Stimulated activated memory B cell treated with anti-CD40 and anti-IgM and Interleukin-4, amounts not matched to agents 10 μg/mL and 1 μg/mL and 100 μg/mL, for 72 hours (primary cell): Measurements from ENCODE around the gene ANKH.
A peak's percentile ranks its signal among the peaks of the same experiment; 100 is the strongest.

Source experiments
- ATAC-seq: fragments of 150-1000 bp; cut with Tn5 transposase; 2 replicates; pipeline ENCODE4 v1.10.0; 2021
- H3K27ac Mint-ChIP-seq: one replicate; pipeline ENCODE4 v1.8.0; 2022; ENCODE audit warnings: mild to moderate bottlenecking, mixed read lengths
- H3K27me3 Mint-ChIP-seq: one replicate; pipeline ENCODE4 v1.8.0; 2022; ENCODE audit warnings: mixed read lengths
- H3K36me3 Mint-ChIP-seq: one replicate; pipeline ENCODE4 v1.8.0; 2022; ENCODE audit warnings: mixed read lengths
- H3K4me1 Mint-ChIP-seq: one replicate; pipeline ENCODE4 v1.8.0; 2022; ENCODE audit warnings: mixed read lengths
- H3K4me3 Mint-ChIP-seq: one replicate; pipeline ENCODE4 v1.8.0; 2022; ENCODE audit warnings: mild to moderate bottlenecking, moderate library complexity, mixed read lengths
- H3K9me3 Mint-ChIP-seq: one replicate; pipeline ENCODE4 v1.8.0; 2022; ENCODE audit warnings: mixed read lengths

The ANKH gene

DNA sequence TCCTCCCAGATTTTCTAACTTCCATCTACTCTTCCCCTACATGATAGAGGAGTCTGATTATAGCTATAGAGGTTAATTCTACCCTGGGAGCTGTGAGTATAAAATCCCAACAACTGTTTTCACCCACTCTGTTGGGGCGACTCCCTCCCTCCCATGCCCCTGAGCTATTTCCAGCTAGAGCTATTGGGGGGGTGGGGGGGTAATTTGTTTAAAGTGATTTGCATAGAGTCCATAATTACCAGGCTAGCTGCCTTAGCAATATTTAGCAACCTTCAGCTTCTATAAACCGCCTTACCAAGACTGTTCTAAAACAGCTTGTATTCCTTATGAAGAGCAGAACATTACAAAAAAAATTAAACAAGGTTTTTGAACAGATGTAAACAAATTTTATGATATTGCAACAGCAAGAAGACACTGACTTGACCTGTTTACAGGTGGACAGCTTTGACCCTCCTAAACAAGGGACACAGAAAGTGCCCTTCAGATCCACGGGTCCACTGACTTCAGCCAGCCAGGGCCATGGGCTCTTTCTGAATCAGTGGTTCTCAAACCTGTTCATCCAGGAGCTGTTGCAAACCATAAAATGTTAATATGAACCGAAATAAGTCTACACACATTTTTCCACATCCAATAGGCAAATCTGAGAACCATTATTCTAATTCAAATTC is 108.9 kb downstream of the ANKH start:
- Mint-ChIP-seq H3K4me1 (peaks cover 20% of the 10 kb centered on the region), H3K27ac (peak overlapping the region; percentile 19), H3K9me3 (no peaks in the 10 kb centered on the region), H3K36me3 (peaks cover 19% of the 10 kb centered on the region), H3K4me3 (no peak overlapping the region), H3K27me3 (no peaks in the 10 kb centered on the region)
- peak; percentile 41 for ATAC-seq

DNA sequence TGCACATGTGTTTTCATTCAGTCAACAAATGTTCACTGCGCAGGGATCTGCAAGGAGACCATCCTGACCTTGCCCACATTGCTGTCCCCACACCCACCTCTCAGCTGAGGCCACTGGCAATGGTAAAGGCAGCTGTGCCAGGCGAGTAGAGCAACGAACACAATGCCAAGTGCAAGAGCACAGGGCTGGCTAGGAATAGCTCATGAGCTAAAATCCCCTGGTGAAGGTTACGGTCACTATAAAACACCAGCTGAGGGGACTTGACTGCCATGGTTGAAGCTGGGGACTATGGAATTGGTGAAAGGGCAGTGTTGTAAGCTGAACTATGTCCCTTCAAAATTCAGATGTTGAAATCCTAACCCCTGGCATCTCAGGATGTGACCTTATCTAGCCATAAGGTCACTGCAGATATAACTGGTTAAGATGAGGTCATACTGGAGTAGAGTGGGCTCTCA is 111.0 kb downstream of the ANKH start:
- no peak overlapping the region for H3K4me3 Mint-ChIP-seq
- H3K27me3 Mint-ChIP-seq: no peaks in the 10 kb centered on the region
- no peak overlapping the region for H3K27ac Mint-ChIP-seq
- H3K9me3 Mint-ChIP-seq: no peaks in the 10 kb centered on the region
- ATAC-seq: no peak
- peaks cover 4% of the 10 kb centered on the region for H3K36me3 Mint-ChIP-seq
- H3K4me1 Mint-ChIP-seq: peaks cover 20% of the 10 kb centered on the region

DNA sequence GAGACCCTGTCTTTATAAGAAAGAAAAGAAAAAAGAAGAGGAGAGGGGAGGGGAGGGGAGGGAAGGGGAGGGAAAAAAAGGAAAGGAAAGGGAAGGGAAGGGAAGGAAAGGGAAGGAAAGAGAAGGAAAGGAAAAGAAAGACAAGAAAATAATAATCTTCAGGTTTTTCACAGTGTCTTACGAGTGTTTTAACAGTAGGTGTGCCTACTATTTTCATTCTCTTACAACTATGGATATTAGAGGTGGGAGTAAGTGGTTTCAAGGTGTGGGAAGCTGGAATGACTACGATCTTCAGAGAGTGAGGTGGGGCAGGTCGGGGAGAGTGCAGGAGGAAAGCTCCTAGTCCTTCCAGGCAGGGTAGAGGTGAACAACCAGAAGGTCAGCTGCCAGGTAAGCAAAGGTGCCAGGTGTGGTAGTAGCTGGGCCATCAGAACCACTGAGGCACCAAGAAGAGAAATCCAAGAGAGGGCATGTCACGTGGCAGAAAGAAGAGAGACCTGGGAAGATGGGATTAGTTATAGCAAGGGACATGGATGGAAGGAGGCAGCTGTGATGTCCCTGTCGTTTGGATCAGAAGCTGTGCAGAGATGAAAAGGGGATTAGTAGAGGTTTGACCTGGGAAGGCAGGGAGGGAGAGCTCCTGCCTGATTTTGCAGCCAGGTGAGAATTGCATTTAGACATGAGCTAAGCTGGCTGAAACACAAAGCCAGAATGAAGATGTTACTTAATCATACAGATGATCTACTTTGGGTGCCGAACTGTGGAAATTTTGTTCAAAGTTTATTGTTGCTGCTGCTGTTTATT is 111.6 kb downstream of the ANKH start:
- Mint-ChIP-seq H3K4me3 (no peak overlapping the region), H3K9me3 (no peaks in the 10 kb centered on the region), H3K36me3 (no peaks in the 10 kb centered on the region), H3K4me1 (peaks cover 20% of the 10 kb centered on the region), H3K27ac (peak overlapping the region; percentile 2), H3K27me3 (no peaks in the 10 kb centered on the region)
- no peak for ATAC-seq

DNA sequence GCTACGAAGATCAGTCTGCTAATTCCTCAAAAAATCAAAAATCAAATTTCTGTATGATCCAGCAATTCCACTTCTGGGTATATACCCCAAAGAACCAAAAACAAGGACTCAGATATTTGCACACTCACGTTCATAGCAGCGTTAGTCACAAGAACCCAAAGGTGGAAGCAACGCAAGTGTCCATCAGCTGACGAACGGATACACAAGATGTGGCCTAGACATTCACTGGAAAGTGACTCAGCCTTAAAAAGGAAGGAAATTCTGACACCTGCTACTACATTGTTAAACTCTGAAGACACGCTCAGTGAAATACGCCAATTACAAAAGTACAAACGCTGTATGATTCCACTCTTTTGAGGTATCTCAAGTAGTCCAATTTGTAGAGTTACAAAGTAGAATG is 113.7 kb downstream of the ANKH start:
- Mint-ChIP-seq H3K27ac (no peak overlapping the region), H3K4me3 (no peak overlapping the region), H3K36me3 (peaks cover 11% of the 10 kb centered on the region), H3K9me3 (no peaks in the 10 kb centered on the region), H3K4me1 (peaks cover 18% of the 10 kb centered on the region), H3K27me3 (no peaks in the 10 kb centered on the region)
- ATAC-seq: no peak

DNA sequence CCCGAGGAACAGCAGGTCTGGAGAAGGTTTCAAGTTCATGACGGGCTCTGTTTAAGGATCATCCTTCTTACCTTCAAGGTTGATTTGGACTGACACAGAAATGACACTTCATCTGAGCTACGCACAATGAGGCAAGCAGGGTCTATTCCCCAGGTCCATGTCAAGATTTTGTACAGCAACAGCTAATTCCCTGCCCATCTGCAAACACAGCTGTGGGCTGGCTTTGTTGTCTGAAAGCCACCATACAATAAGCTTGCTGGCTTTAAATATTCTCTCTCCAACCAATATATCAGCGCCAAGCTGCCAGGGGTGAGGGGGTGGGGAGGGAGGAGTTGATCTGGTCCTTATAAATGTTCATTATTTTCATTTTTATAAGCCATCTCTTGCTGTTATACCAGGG is 115.1 kb downstream of the ANKH start:
- Mint-ChIP-seq H3K27ac (no peak overlapping the region), H3K36me3 (peaks cover 16% of the 10 kb centered on the region), H3K27me3 (no peaks in the 10 kb centered on the region), H3K9me3 (no peaks in the 10 kb centered on the region), H3K4me1 (peaks cover 10% of the 10 kb centered on the region), H3K4me3 (no peak overlapping the region)
- no peak for ATAC-seq

DNA sequence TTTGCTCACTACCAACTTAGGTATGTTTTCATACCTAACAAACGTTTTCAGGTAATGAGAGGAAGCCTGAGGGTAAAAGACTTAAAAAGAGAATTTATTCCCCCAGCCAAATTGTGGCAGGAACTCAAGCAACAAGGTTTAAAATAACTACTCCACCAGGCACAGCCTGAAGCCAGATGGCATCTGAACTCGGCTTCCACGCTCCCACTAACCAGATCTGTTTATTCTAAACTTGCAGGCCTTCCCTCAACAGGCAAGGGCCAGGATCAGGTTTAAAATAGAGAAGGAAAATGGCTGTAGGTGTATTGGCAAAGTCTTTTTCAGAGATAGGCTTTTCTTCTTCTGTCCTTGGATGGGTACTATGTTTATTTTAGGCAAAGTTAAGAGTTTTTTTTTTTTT is 117.6 kb downstream of the ANKH start:
- no peak overlapping the region for H3K27ac Mint-ChIP-seq
- H3K4me1 Mint-ChIP-seq: peaks cover 10% of the 10 kb centered on the region
- no peak overlapping the region for H3K4me3 Mint-ChIP-seq
- ATAC-seq: no peak
- no peaks in the 10 kb centered on the region for H3K27me3 Mint-ChIP-seq
- H3K36me3 Mint-ChIP-seq: peaks cover 33% of the 10 kb centered on the region
- H3K9me3 Mint-ChIP-seq: no peaks in the 10 kb centered on the region

DNA sequence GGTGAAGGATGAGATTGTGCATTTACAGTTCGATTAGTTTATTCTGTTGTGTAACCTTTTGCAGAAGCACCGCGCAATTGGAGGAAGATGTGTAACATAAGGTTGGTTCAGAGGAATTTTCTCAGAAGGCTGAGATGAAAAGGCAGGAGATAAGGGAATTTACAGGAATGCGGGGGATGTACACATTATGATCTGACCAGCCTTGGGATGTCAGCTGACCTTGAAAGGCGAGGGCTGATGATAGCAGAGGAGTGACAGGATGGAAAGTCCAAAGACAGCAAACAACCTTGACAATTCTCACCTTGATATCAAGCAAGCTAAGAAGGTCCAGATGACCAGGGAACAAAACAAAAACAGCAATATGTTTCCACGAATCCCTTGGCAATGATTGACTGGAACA is 118.3 kb downstream of the ANKH start:
- Mint-ChIP-seq H3K4me3 (no peak overlapping the region), H3K36me3 (peaks cover 33% of the 10 kb centered on the region), H3K9me3 (no peaks in the 10 kb centered on the region), H3K27me3 (no peaks in the 10 kb centered on the region), H3K4me1 (peaks cover 10% of the 10 kb centered on the region), H3K27ac (no peak overlapping the region)
- no peak for ATAC-seq

DNA sequence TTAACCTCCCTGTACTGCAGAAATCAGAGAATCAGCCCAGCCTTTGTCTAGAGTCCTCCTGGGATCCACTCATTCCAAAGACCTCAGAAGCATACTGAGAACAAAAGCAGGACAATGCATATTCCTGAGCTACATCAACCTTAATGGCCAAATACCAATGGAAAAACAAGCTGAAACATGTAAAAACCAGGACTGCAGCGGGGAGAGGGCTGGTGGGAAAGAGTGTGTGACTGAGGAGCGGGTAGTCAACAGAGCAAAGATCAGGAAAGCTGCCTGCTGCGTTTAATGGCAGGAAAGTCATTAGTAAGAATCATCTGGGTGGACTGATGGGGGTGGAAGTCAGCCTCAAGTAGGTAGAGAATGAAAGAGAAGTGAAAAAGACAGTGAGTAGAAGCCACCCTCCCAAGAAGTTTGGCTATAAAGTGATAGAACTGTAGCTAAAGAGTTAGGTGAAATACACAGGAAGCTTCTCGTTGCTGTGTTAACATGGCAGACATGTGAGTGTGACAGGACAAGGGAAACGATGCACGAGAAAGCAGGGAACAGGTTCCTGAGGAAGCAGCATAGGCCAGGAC is 119.0 kb downstream of the ANKH start:
- no peaks in the 10 kb centered on the region for H3K9me3 Mint-ChIP-seq
- no peak overlapping the region for H3K27ac Mint-ChIP-seq
- H3K4me3 Mint-ChIP-seq: no peak overlapping the region
- H3K4me1 Mint-ChIP-seq: peaks cover 10% of the 10 kb centered on the region
- no peak for ATAC-seq
- no peaks in the 10 kb centered on the region for H3K27me3 Mint-ChIP-seq
- peaks cover 33% of the 10 kb centered on the region for H3K36me3 Mint-ChIP-seq

DNA sequence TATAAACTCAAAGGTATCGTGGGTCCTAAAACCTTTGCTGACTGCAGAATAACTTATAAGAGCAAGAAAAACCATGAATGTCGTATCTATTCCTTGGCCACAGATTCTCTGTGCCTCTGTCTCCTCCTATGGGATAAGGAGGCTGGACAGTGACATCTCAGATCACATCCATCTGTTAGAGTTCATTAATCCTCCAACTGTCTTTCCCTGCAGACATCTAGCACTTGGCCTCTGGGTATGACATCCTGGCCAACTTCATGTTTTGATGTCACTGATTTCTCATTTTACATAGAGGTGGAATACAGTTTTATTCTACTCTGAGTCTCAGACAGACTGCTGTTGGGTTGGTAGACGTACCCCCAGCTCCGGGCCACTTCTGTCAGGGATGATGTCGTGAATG is 120.9 kb downstream of the ANKH start:
- peaks cover 15% of the 10 kb centered on the region for H3K4me1 Mint-ChIP-seq
- no peaks in the 10 kb centered on the region for H3K9me3 Mint-ChIP-seq
- no peaks in the 10 kb centered on the region for H3K27me3 Mint-ChIP-seq
- no peak for ATAC-seq
- H3K36me3 Mint-ChIP-seq: peaks cover 33% of the 10 kb centered on the region
- H3K4me3 Mint-ChIP-seq: no peak overlapping the region
- H3K27ac Mint-ChIP-seq: no peak overlapping the region

DNA sequence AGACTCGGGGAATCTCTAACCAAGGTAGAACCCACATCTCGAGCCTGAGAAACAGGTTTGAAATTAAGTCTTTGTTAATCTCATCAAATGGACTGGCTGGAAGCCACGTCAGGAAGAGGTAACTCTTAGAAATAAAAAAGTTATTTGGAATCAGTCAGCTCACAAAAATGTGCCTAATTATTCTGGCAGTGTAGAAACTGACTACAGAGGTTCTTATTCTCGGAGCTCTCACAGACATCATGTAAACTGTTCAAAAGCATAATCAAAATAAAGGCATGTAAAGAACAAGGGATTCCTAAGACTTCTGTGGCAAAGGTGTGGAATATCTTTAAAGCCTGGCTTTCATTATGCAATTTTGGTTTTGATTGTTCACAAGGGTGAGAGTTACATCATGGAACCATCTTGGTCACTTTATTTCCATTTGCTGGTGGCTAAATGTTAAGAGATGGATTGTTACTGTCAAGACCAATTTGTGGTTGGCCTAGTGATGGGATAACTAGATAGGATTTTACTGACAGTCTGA is 121.9 kb downstream of the ANKH start:
- ATAC-seq: no peak
- Mint-ChIP-seq H3K27ac (no peak overlapping the region), H3K9me3 (no peaks in the 10 kb centered on the region), H3K27me3 (no peaks in the 10 kb centered on the region), H3K4me1 (peaks cover 26% of the 10 kb centered on the region), H3K4me3 (no peak overlapping the region), H3K36me3 (peaks cover 31% of the 10 kb centered on the region)

DNA sequence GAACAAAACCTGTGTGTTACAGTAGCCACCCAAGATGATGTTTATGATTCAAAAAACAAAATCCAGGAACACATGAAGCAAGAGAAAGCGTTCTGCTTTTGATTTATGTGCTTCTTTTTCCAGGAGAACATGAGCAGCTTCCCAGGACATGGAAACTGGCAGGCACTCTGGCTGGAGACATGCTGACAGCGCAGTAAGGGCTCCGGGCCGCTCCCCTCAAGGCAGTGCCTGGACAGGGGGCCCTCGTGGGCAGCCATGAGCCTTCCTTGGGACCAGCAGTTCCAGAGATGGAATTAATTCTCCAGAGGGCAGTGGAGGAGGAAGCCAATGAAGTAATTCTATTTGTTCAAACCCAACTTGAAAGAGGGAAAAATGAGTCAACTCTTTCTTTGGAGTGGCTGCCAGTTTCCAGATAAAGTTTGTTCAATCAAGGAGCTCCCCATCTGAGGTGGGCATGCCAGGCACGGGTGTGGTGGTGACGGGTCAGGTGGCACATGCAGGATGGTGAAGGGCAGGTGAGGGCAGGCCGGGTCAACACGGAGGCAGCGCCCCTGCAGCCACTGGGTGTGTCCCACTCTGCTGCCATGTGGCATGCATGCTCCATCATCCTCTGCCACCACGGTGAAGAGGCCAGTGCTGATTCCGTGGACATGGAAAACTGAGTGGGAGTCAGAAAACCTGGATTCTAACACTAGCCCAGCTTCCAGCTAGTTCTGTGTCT is 123.2 kb downstream of the ANKH start:
- no peak overlapping the region for H3K4me3 Mint-ChIP-seq
- no peak overlapping the region for H3K27ac Mint-ChIP-seq
- H3K36me3 Mint-ChIP-seq: peaks cover 27% of the 10 kb centered on the region
- H3K4me1 Mint-ChIP-seq: peaks cover 33% of the 10 kb centered on the region
- H3K27me3 Mint-ChIP-seq: no peaks in the 10 kb centered on the region
- H3K9me3 Mint-ChIP-seq: no peaks in the 10 kb centered on the region
- no peak for ATAC-seq

DNA sequence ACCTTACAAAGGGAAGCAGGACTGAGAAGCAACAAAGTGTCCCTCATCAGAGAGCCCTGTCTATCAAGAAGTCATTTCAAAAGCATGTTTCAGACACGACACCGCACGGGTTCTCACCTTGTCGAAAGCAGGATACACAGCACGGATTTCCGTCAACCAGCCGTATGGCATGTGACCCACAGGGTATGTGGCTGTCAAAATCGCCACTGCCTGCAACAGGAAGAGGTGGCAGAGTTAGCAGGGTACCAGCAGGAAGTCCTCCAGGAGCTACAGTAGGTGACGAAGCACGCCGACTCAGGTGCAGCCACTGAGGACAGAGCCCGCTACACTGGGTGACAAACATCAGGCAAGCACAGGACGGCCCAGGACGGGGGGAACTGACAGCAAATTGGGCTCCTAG is 125.8 kb downstream of the ANKH start:
- peaks cover 33% of the 10 kb centered on the region for H3K36me3 Mint-ChIP-seq
- peaks cover 30% of the 10 kb centered on the region for H3K4me1 Mint-ChIP-seq
- peak overlapping the region; percentile 78 for H3K27ac Mint-ChIP-seq

DNA sequence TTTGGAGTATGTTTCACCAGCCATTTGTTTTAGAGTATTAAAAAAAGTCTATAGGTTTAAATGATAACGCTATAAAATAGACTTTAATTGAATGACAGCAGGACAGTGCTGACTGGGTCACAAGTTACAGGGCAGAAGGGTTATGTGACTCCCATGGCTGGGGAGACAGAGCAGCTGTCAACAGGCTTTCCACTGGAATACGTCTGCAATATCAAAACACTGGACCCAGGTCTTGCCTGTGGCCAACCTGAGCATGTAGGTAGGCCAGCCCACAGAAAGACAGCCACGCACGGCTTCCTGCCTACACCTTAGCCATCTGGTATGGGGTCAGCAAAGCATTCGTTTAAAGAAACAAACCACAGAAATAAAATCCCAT is 126.4 kb downstream of the ANKH start:
- H3K27me3 Mint-ChIP-seq: no peaks in the 10 kb centered on the region
- ATAC-seq: no peak
- peaks cover 31% of the 10 kb centered on the region for H3K36me3 Mint-ChIP-seq
- H3K4me3 Mint-ChIP-seq: no peak overlapping the region
- peaks cover 30% of the 10 kb centered on the region for H3K4me1 Mint-ChIP-seq
- peak overlapping the region; percentile 78 for H3K27ac Mint-ChIP-seq
- no peaks in the 10 kb centered on the region for H3K9me3 Mint-ChIP-seq

More for the DNA sequence above, 125.8 kb downstream of the ANKH start:
- Mint-ChIP-seq H3K27me3 (no peaks in the 10 kb centered on the region), H3K9me3 (no peaks in the 10 kb centered on the region), H3K4me3 (peak overlapping the region; percentile 26)
- peak; percentile 65 for ATAC-seq

DNA sequence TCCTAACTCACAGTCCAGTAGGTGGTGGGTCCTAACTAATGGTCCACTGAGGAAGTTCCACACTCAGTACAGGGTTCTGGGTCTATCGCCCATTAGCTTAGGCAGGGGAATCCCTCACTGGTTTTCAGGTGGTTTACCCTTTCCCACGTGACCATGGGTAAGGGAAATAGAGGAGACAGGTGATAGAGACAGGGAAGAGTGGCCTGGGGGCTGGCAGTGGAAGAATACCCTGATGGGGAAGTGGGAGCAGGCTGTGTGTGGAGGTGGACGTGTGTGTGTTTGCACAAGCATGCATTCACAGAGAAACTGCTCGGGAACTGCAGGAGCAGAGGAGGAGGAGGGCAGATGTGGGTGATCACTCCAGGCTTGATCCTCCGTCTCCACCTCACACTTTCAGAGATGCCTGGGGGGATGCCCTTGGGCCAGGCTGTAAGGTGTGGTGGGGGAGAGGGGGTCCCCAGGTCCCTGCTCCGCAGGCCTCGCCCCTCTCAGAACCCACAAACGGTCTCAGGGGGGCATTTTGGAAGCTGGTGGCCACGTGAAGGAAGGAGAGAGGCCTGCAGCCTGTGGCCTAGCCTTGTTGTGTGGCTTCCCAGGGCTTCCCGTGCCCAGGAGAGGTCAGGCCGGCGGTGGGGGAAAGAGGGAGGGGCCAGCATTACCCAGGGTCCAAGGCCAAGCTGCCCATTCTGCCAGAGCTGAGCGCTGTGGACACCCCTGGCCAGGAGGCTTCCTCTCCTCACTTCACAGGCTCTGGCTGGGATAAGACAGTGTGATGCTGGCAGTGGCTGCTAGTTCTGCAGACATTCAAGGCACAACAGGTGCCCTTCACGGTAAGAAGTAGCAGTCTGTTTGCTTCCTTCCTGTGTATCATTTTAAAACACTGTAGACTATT is 127.0 kb downstream of the ANKH start:
- Mint-ChIP-seq H3K27ac (peak overlapping the region; percentile 78), H3K4me3 (peak overlapping the region; percentile 22), H3K4me1 (peaks cover 30% of the 10 kb centered on the region), H3K27me3 (no peaks in the 10 kb centered on the region), H3K36me3 (peaks cover 24% of the 10 kb centered on the region), H3K9me3 (no peaks in the 10 kb centered on the region)
- ATAC-seq: peak; percentile 68
